GM21528 (cell line): ENCODE data around the gene BTBD8.
A peak's percentile ranks its signal among the peaks of the same experiment; 100 is the strongest.
"Not testable (repeated sequence)": the region's sequence is repeated elsewhere in the genome, so short reads cannot be mapped to it uniquely, and the experiment has no call there.

Experiments
- ATAC-seq: cut with Tn5 transposase; IDR thresholded peaks from one replicate; pipeline ENCODE4 v1.9.1; 2021; ENCODE audit warnings: mild to moderate bottlenecking, moderate library complexity; ENCODE audit not compliant: unreplicated experiment, low FRiP score

BTBD8 gene

GRCh38 chr1:92080128-92080985, at the start of gene BTBD8:
Gene BTBD8, plus strand, starts transcription at chr1:92080345. Its CDS starts 227 bp downstream, at chr1:92080572.
- ATAC-seq, result peak; percentile 98

DNA sequence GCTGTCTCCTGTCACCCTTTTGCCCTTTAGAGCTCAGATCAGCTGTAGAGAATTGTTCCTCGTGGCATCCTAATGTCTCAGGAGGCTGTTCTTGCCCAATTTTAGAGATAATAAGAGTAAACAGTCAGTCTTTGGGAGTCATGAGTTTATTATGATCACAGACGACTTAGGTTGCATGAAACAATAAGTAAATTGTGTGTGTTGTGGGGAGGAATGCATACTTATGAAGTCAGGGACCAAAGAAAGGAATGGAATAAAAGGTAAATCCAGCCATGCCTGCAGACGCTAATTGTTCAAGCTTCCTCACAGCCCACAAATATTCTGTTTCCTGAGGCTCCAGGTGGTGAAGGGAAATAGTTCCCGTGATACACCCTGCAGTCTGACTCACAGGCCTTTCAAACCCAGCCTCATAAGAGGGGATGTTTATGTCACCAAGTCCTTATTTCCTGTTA, 49.5 kb upstream of the BTBD8 start:
- ATAC-seq, result no peak

- ATAC-seq, result no peak
Measured at GRCh38 chr1:92031281-92032110, 48.6 kb upstream of the BTBD8 start.

DNA sequence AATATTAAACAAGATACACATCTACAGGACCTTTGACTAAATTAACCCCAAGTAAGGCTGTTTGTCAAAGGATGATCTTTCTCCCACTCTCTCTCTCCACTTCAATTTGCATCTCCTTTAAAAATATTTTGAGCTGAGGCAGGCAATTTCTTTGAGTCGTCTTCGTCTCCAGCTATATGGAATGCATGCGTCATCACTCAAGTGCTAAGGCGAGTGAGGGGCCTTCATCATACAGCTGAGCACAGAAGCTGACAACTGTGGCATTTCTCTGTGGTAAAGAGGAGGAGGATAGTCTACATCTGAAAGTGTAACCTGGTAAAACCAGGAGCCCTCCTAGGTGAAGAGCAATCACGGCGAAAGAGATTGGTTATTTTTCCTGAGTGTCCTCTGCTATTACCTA, 42.7 kb upstream of the BTBD8 start:
- ATAC-seq, result no peak

GRCh38 chr1:92038695-92039346, 41.3 kb upstream of the BTBD8 start:
- ATAC-seq, result no peak

DNA sequence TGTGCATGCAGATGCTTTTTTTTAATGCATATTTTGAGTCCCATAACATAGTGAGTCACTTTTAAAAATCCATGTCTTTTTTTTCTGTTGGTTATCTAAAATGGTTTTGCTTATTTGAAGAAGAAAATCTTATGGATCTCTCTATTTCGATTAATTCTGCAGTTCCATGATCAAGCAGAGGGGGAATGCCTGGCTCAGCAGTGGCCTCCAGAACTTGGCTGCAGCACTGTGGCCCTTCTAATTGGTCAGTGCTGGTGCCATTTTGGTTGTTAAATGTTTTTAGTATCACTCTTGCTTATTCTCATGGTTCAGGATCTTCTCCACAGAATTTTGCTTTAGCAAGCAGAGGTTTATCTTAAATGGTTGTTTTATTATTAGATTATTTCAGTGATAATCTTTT, 39.2 kb upstream of the BTBD8 start:
- no peak for ATAC-seq

DNA sequence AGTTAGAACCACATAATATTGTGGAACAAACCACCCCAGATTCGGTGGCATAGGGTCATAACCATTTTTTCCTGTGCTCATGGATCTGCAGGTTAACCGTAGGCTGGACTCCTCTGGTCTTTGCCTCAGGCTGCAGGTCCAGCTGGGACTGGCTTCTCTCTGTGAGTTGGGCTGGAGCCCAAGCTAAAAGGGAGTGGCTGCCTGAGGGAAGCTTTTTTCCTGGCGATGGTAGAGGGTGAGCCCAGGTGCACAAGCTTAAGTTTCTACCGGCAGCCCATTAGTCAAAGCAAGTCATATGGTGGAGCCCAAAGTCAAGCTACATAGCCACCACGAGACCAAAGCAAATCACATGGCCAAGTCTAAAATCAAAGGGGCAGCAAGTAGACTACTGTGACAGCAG, 36.5 kb upstream of the BTBD8 start:
- ATAC-seq, result no peak

GRCh38 chr1:92045766-92046495, 34.2 kb upstream of the BTBD8 start:
- no peak for ATAC-seq

DNA sequence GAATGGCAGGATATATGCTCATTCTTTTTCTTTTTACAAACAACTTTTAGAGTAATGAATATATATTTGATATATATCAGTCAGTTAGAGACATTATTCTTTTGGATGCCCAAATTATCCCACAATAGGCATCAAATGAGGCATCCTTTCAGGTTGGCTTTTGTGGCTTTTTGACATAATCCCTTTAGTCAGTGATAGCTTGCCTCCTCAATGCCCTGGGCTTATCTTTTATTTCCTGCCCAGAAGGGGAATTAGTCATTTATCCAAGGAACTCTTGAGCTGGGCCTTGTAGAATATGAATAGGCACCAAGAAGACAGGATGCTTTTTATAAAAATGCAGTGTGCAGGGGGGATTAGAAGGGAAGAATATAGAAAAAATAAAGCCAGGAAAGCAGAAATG, 28.2 kb upstream of the BTBD8 start:
- ATAC-seq, result no peak

DNA sequence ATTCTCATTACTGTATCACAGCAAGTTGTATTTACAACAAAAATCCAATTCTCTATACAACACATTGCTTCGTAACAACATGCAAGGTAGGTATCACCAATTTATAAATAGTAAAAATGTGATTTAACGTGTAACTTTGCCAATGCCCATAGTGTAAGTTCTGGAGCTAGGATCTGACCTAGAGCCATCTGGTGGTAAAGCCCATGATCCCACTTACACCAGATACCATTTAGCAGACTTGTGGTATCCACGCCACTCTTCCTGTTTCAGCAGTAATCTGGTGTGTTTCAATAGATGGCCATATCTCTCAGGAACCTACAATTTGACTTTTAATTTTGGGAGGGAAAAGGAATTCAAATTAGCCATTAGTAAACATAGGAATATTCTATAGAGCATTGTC, 15.1 kb upstream of the BTBD8 start:
- no peak for ATAC-seq

DNA sequence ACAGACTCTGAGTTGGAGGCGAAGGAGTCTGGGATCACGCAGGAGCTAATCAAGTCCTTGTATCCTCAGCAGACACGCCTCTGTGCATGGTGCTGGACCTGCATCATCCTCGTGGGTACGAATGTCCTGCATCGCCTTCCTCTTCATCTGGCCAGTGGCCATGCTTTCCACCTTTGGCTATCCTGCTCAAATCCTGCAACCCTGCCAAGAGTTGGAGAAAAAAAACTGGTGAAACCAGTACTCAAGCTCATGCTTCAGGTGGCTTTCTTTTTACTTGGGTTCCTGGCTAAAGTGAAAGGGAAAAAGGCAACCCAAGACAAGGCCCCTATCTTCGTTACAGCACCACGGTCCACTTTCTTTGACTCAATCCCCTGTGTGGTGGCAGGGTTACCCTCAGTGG, 13.8 kb upstream of the BTBD8 start:
- ATAC-seq, result no peak

GRCh38 chr1:92070892-92071291, 9.3 kb upstream of the BTBD8 start:
- no peak for ATAC-seq

- ATAC-seq, result not testable (repeated sequence)
Measured at GRCh38 chr1:92074446-92074845, 5.7 kb upstream of the BTBD8 start.

DNA sequence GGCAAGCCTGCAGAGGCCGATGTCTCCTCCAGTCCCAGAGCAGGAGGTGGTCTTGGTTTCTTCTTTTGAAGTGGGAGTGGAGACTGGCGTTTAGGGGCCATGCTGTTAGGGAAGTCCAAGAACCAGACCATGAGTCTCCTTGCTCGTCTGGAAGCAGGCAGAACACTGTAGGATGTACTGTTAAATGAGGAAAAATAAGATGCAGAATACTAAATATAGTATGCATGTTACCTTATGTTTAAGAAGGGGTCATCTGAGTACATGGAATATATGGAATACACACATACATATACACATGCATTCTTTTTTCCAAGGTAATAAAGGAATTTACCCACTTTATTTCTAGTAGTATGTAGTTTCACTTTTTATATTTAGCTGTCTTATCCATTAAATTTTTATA, 4.8 kb upstream of the BTBD8 start, which contains the start of gene SETSIP:
Gene SETSIP (minus strand): TSS at position 101 of the 400 bp plus-strand sequence. CDS start 0 bp downstream, at position 101.
- ATAC-seq, result no peak

DNA sequence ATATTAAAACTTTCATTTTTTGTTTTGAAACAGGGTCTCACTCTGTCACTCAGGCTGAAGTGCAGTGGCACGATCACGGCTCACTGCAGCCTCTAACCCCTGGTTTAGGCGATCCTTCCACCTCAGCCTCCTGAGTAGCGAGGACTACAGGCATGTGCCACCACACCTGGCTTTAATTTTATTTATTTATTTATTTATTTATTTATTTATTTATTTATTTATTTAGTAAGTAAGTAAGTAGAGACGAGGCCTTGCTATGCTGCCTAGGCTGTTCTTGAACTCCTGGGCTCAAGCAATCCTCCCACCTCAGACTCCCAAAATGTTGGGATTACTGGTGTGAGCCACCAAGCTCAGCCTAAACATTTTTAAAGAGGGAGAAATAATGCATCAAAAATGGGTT, 3.8 kb upstream of the BTBD8 start:
- ATAC-seq, result no peak

DNA sequence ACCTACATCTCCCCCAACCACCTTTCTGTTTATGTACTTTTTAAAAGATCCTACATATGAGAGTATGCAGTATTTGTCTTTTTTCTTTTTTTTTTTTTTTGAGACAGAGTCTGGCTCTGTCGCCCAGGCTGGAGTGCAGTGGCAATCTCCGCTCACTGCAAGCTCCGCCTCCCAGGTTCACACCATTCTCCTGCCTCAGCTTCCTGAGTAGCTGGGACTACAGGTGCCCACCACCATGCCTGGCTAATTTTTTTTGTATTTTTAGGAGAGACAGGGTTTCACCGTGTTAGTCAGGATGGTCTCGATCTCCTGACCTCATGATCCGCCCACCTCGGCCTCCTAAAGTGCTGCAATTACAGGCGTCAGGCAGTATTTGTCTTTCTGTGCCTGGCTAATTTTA, 2.1 kb upstream of the BTBD8 start:
- ATAC-seq, result not testable (repeated sequence)

GRCh38 chr1:92079441-92079840, 704 bp upstream of the BTBD8 start:
- no peak for ATAC-seq

- no peak for ATAC-seq
Measured at GRCh38 chr1:92081031-92081430, 886 bp downstream of the BTBD8 start.

DNA sequence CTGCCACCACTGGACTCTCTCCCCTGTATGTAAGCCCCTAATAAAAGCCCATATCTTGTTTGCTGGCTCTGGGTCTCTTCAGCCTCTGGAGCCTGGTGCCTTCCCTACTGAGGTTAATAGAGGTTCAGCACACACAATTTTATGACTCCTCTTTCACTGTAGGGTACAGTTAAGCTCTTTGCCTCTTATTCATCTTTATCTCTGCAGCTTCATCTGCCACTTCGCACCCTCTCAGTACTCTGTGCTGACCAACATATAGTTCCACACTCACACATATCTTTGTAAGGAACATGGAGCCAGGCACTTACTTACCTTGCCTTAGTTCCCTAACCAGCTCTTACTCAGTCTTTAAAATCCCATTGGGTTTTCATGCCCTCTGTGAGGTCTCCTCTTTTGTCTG, 4.5 kb downstream of the BTBD8 start:
- ATAC-seq, result no peak

DNA sequence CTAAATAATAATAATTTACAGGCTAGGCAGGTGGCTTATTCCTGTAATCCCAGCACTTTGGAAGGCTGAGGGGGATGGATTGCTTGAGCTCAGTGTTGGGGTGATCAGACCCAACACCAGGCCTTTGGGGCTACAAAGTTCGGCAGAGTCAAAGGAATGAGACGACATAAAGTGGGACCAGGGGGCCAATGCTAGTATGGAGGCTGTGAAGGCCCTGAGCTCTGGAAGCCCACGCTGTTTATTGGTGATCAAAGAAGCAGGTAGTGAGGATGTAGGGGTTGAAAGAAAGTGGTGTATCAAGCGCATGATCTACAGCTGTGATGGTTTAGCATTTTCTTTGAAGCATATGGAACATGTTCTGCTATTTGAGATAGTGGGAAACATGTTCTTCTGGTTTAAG, 5.6 kb downstream of the BTBD8 start:
- ATAC-seq, result no peak
